ENCODE measurements around the gene CEP83.

CEP83 gene

GRCh38 chr12:94380507-94380906 lies 79.2 kb downstream of the CEP83 start:
- H3K27me3 ChIP-seq (ENCODE audit: insufficient read depth, low read length, poor library complexity): no peaks in the 10 kb centered on the region
- H4K20me1 ChIP-seq (ENCODE audit: insufficient read depth, low read length): no peaks in the 10 kb centered on the region
- H3K9ac ChIP-seq (ENCODE audit: low read depth, low read length): no peak overlapping the region
- ATAC-seq (ENCODE audit: insufficient read depth, low read depth) (no peak), DNase-seq (no peak)
- H3K4me2 ChIP-seq (ENCODE audit: insufficient read depth, low read length): no peak overlapping the region
- no peak for TF ChIP-seq EZH2 (IDR thresholded peaks at IDR 0.05; ENCODE audit: borderline replicate concordance, low read depth, low read length, severe bottlenecking)
- no peak for TF ChIP-seq CTCF (IDR thresholded peaks at IDR 0.05; ENCODE audit: borderline replicate concordance, extremely low read depth, low read length, poor library complexity, severe bottlenecking)
- H3K4me3 ChIP-seq (ENCODE audit: low read depth in 1 of 2, low read length in 2 of 2): no peak overlapping the region
- H3K36me3 ChIP-seq (ENCODE audit: insufficient read depth, low read length): peaks cover 29% of the 10 kb centered on the region
- no peaks in the 10 kb centered on the region for H3K79me2 ChIP-seq (ENCODE audit: insufficient read depth, low read length)
- no peak overlapping the region for H2AFZ ChIP-seq (ENCODE audit: low read depth, low read length)
- H3K9me3 ChIP-seq (ENCODE audit: insufficient read depth, low read length, severe bottlenecking): peaks cover 15% of the 10 kb centered on the region
- no peak overlapping the region for H3K27ac ChIP-seq (ENCODE audit: low read length)
- H3K4me1 ChIP-seq (ENCODE audit: insufficient read depth, low read length): no peaks in the 10 kb centered on the region

- TF ChIP-seq EZH2 (IDR thresholded peaks at IDR 0.05; ENCODE audit: borderline replicate concordance, low read depth, low read length, severe bottlenecking): no peak
- no peak for TF ChIP-seq CTCF (IDR thresholded peaks at IDR 0.05; ENCODE audit: borderline replicate concordance, extremely low read depth, low read length, poor library complexity, severe bottlenecking)
- no peaks in the 10 kb centered on the region for H4K20me1 ChIP-seq (ENCODE audit: insufficient read depth, low read length)
- ATAC-seq (ENCODE audit: insufficient read depth, low read depth) (no peak), DNase-seq (no peak)
- peaks cover 29% of the 10 kb centered on the region; the same call in 1 of the 2 replicates for H3K36me3 ChIP-seq (ENCODE audit: insufficient read depth, low read length)
- no peak overlapping the region for H3K9ac ChIP-seq (ENCODE audit: low read depth, low read length)
- no peaks in the 10 kb centered on the region for H3K79me2 ChIP-seq (ENCODE audit: insufficient read depth, low read length)
- H3K4me2 ChIP-seq (ENCODE audit: insufficient read depth, low read length): no peak overlapping the region
- H3K9me3 ChIP-seq (ENCODE audit: insufficient read depth, low read length, severe bottlenecking): peaks cover 6% of the 10 kb centered on the region
- H3K27me3 ChIP-seq (ENCODE audit: insufficient read depth, low read length, poor library complexity): no peaks in the 10 kb centered on the region
- no peak overlapping the region for H2AFZ ChIP-seq (ENCODE audit: low read depth, low read length)
- H3K4me3 ChIP-seq (ENCODE audit: low read depth in 1 of 2, low read length in 2 of 2): no peak overlapping the region
- no peaks in the 10 kb centered on the region for H3K4me1 ChIP-seq (ENCODE audit: insufficient read depth, low read length)
- no peak overlapping the region for H3K27ac ChIP-seq (ENCODE audit: low read length)
Measured at GRCh38 chr12:94379479-94380113, 80.1 kb downstream of the CEP83 start.

GRCh38 chr12:94377599-94377998 lies 82.1 kb downstream of the CEP83 start:
- Histone ChIP-seq H3K79me2 (ENCODE audit: insufficient read depth, low read length) (no peaks in the 10 kb centered on the region), H3K9ac (ENCODE audit: low read depth, low read length) (no peak overlapping the region), H3K27me3 (ENCODE audit: insufficient read depth, low read length, poor library complexity) (no peaks in the 10 kb centered on the region), H2AFZ (ENCODE audit: low read depth, low read length) (no peak overlapping the region), H3K27ac (ENCODE audit: low read length) (no peak overlapping the region), H3K36me3 (ENCODE audit: insufficient read depth, low read length) (peaks cover 28% of the 10 kb centered on the region; the same call in 1 of the 2 replicates), H3K9me3 (ENCODE audit: insufficient read depth, low read length, severe bottlenecking) (no peaks in the 10 kb centered on the region), H3K4me3 (ENCODE audit: low read depth in 1 of 2, low read length in 2 of 2) (no peak overlapping the region), H3K4me1 (ENCODE audit: insufficient read depth, low read length) (no peaks in the 10 kb centered on the region), H3K4me2 (ENCODE audit: insufficient read depth, low read length) (no peak overlapping the region), H4K20me1 (ENCODE audit: insufficient read depth, low read length) (no peaks in the 10 kb centered on the region)
- DNase-seq: no peak
- no peak for ATAC-seq (ENCODE audit: insufficient read depth, low read depth)
- TF ChIP-seq EZH2 (IDR thresholded peaks at IDR 0.05; ENCODE audit: borderline replicate concordance, low read depth, low read length, severe bottlenecking) (no peak), CTCF (IDR thresholded peaks at IDR 0.05; ENCODE audit: borderline replicate concordance, extremely low read depth, low read length, poor library complexity, severe bottlenecking) (no peak)

Data from DND-41 (cell line).